Brain microvascular endothelial cell (primary cell): ENCODE results near the gene PELI2.

Experiments used
- DNase-seq: peaks from one replicate; pipeline ENCODE4 v3.0.0-alpha.2; 2020
- H3K27ac ChIP-seq: fragments of 250-450 bp; sonication (Bioruptor Pico); 2 replicates; pipeline ENCODE4 v1.5.1; 2020; ENCODE audit warnings: mild to moderate bottlenecking, moderate library complexity
- H3K27me3 ChIP-seq: fragments of 250-450 bp; sonication (Bioruptor Pico); replicated peaks from 2 replicates; pipeline ENCODE4 v1.5.1; 2020; ENCODE audit warnings: mild to moderate bottlenecking
- H3K36me3 ChIP-seq: fragments of 250-450 bp; sonication (Bioruptor Pico); replicated peaks from 2 replicates; pipeline ENCODE4 v1.5.1; 2020; ENCODE audit warnings: mild to moderate bottlenecking
- H3K4me3 ChIP-seq: 2 replicates; pipeline ENCODE4 v1.5.1; 2011; ENCODE audit warnings: low read depth, mild to moderate bottlenecking, control low read depth, low read length, moderate library complexity
- in situ Hi-C: cut with HindIII; loops from 2 replicates; pipeline ENCODE4 v1.10.0; 2017; ENCODE audit warnings: low sequenced_read_pairs, low pct_ligation_motif_present
- TF ChIP-seq, protein P1 (sequence below): IDR thresholded peaks from 2 replicates; pipeline ENCODE4 v1.5.1; 2011; ENCODE audit warnings: low read depth, mild to moderate bottlenecking, moderate library complexity, low read length, control low read depth, inconsistent platforms; ENCODE audit errors: missing control alignments

The PELI2 gene

DNA sequence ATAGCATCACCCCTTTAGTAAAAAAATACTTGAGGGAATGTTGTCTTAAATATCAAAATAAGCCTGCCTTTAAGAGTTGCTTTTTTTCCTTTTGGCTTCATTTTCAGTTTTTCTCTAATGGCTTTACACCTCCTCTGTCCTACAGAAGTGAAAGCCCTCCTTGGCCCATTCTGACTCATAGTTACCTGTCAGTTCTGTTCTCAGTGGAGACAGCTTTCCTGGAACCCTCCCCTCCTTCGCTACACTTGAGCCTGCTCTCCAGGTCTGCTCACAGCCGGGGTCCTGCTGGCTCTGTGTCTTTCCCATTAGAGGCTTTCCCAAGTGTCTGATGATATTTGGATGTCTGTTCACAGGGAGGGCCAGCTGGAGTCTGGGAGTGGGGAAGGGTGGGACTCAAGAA, 84.0 kb downstream of the PELI2 start:
- Histone ChIP-seq H3K27me3 (no peaks in the 10 kb centered on the region), H3K27ac (no peak overlapping the region), H3K36me3 (no peaks in the 10 kb centered on the region), H3K4me3 (no peak overlapping the region)
- in situ Hi-C loops = no loop called here
- DNase-seq = no peak
- TF ChIP-seq, protein P1, sequence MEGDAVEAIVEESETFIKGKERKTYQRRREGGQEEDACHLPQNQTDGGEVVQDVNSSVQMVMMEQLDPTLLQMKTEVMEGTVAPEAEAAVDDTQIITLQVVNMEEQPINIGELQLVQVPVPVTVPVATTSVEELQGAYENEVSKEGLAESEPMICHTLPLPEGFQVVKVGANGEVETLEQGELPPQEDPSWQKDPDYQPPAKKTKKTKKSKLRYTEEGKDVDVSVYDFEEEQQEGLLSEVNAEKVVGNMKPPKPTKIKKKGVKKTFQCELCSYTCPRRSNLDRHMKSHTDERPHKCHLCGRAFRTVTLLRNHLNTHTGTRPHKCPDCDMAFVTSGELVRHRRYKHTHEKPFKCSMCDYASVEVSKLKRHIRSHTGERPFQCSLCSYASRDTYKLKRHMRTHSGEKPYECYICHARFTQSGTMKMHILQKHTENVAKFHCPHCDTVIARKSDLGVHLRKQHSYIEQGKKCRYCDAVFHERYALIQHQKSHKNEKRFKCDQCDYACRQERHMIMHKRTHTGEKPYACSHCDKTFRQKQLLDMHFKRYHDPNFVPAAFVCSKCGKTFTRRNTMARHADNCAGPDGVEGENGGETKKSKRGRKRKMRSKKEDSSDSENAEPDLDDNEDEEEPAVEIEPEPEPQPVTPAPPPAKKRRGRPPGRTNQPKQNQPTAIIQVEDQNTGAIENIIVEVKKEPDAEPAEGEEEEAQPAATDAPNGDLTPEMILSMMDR = no peak

DNA sequence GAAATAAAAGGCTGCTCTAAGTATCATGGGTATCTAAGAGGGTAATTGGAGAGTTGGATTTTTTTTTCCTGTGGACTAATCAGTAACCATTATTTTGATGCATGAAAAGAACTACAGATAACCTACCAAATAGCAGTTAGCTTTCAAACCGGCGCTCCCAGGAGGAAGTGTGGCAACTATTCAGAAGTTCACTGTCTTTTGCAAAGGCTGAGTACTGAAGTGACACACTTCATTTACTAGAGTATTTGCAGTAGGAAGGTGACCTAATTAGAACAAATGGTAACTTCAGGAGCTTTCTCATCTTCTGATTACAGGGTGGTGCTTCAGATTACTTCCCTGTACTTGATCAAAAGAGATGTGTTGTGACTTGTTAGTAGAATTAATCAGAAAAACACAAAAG, 87.7 kb downstream of the PELI2 start:
- no peaks in the 10 kb centered on the region for H3K36me3 ChIP-seq
- DNase-seq = no peak
- no peak overlapping the region for H3K4me3 ChIP-seq
- H3K27me3 ChIP-seq = no peaks in the 10 kb centered on the region
- TF ChIP-seq, protein P1 = no peak
- in situ Hi-C loops = no loop called here
- H3K27ac ChIP-seq = no peak overlapping the region

DNA sequence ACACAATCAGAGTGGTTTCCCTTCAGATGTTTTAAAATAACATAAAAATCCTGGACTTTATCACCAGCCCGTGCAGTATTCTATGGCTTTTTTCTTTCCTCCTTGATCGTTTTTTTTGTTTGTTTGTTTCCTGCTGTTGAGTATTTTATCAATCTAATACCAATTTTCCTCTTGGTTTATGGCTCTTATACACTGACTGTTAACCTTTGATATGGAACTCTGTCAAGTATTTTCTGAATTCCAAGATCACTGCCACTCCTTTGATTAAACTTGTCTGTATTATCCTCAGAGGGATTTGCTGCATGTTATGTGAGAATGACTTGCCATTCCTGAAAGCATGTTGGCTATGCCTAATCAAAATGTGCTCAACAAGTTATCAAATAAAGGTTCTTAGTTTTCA, 88.4 kb downstream of the PELI2 start:
- H3K27ac ChIP-seq = no peak overlapping the region
- H3K4me3 ChIP-seq = no peak overlapping the region
- TF ChIP-seq, protein P1 = no peak
- no peaks in the 10 kb centered on the region for H3K36me3 ChIP-seq
- in situ Hi-C loops = no loop called here
- DNase-seq = no peak
- H3K27me3 ChIP-seq = no peaks in the 10 kb centered on the region

DNA sequence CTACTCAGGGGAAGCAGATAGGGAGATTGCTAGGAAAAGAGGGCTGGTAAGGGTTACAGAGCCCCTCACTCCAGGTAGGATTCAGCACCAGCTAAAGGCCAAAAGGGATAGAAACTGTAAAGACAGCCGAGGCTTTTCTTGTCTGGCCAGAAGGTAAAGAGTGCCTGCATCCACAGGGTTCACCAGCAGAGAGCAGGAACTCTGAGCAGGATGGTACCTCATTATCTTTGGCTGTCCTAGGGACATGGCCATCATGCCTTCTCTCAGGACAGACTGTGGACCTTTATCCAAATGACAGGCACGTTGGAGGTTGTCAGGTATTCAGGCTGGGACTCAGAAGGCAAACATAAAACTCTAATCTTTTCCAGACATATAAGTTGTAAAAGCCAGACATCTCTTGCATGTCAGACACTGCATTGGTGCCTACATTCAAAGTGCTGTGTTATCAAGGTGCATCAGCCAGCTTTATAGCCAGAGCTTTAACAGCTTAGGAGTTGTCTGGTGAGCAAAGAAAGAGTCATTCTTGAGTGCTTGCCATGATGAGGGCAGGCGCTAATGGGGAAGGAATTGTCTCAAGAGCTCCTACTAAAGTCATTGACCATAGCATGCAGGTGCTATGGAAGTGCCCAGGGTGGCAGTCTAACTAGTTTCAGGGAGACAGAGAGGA, 89.5 kb downstream of the PELI2 start:
- H3K27ac ChIP-seq = no peak overlapping the region
- H3K36me3 ChIP-seq = no peaks in the 10 kb centered on the region
- H3K4me3 ChIP-seq = no peak overlapping the region
- in situ Hi-C loops = no loop called here
- TF ChIP-seq, protein P1 = no peak
- DNase-seq = no peak
- H3K27me3 ChIP-seq = no peaks in the 10 kb centered on the region

DNA sequence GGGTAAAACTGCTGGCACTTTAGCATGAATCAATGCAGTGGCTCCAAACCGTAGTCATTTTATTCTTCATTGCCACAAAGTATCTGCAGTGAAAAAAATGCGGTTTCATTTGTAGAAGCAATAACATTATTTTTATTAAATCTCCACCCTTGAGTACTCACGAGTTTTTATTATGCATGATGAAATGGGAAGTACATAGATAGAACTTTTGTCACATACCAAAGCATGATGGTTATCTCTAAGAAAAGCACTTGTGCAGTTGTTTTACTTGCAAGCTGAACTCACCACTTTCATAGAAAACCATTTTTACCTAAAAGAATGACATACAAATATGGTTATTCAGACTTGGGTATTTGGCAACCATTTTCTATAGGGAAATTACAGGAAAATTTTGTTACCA, 90.3 kb downstream of the PELI2 start:
- H3K27me3 ChIP-seq = no peaks in the 10 kb centered on the region
- in situ Hi-C loops = no loop called here
- no peaks in the 10 kb centered on the region for H3K36me3 ChIP-seq
- H3K27ac ChIP-seq = no peak overlapping the region
- no peak for DNase-seq
- H3K4me3 ChIP-seq = no peak overlapping the region
- TF ChIP-seq, protein P1 = no peak

DNA sequence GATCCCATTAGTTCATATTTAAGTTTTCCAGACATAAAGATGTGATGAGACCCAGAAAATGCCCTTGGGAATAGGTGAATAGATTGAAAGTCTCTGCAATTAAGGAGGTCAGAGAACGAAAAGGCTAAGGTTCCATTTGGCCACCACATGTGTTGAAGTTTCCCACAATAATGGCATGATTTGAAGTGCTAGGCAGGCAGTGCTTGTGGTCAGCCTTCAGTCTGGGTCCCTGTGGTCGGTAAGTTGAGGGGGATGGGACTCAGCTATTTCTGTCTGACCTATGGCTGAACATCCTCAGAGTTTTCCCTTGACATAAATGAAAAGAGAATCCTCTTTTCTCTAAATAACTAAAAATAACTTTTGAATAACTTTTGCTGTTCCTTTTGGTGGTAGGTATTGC, 92.4 kb downstream of the PELI2 start:
- Histone ChIP-seq H3K36me3 (no peaks in the 10 kb centered on the region), H3K4me3 (no peak overlapping the region), H3K27me3 (no peaks in the 10 kb centered on the region), H3K27ac (no peak overlapping the region)
- in situ Hi-C loops = no loop called here
- TF ChIP-seq, protein P1 = no peak
- no peak for DNase-seq
